HepG2 (cell line): Measurements from ENCODE around the gene RSAD1. TPM values are rescaled to one million over a fixed set of nuclear protein-coding genes. Genes with fewer than 3 reads are reported as not detected.

Experiments used
- ATAC-seq: fragments of 200-7000 bp; cut with Tn5 transposase; 3 replicates; pipeline ENCODE4 v1.9.1; 2020; ENCODE audit warnings: mild to moderate bottlenecking, moderate library complexity
- BruUV-seq: library from RNA; stranded (reverse); fragments of 400-500 nt; replicated peaks from 2 replicates; lab custom pipeline; 2021; lab: Mats Ljungman, UMichigan
- CTCF ChIA-PET: fragments of 300-600 bp; formaldehyde crosslinking; extraction: SDS; loops from one replicate; lab custom pipeline; 2021; ENCODE audit warnings: low total read pairs, inconsistent platforms, low intra/inter-chr PET ratio; lab: Yijun Ruan, JAX
- POLR2A ChIA-PET: fragments of 350-600 bp; sonication (Branson Sonifier 250); formaldehyde crosslinking; loops from one replicate; lab custom pipeline; 2020; ENCODE audit warnings: antibody characterized with exemption, inconsistent platforms; lab: Yijun Ruan, JAX
- DNase-seq: peaks from one replicate; pipeline ENCODE4 v3.0.0-alpha.2; 2015; ENCODE audit warnings: low spot score
- FAIRE-seq: peaks from 3 replicates; lab custom pipeline; 2011; peaks lifted over from hg19 to GRCh38; lab: Jason Lieb, UNC
- H2AFZ ChIP-seq: one replicate; pipeline ENCODE4 v1.6.1; 2011; ENCODE audit warnings: low read length, inconsistent platforms
- H3K27ac ChIP-seq: fragments of 300-600 bp; 3 replicates; pipeline ENCODE4 v1.8.0; 2011; ENCODE audit warnings: mixed run types, mild to moderate bottlenecking, mixed read lengths, low read length, inconsistent platforms; ENCODE audit not compliant: insufficient read depth; ENCODE audit errors: extremely low read length
- H3K27me3 ChIP-seq, 2 experiments: fragments of 200-600 bp in 1 of 2; 2 replicates in 1 of 2; 3 replicates in 1 of 2; pipeline versions ENCODE4 v1.6.0 to v1.8.0; 2011; ENCODE audit warnings: low read length in 2 of 2, mild to moderate bottlenecking in 2 of 2, moderate library complexity in 2 of 2, inconsistent platforms in 1 of 2; ENCODE audit not compliant: insufficient read depth in 2 of 2, control insufficient read depth in 1 of 2
- H3K36me3 ChIP-seq, 2 experiments: fragments of 200-600 bp in 1 of 2; replicated peaks in 1 of 2; 2 replicates in 1 of 2; 3 replicates in 1 of 2; pipeline versions ENCODE4 v1.5.1 to v1.8.0; 2011; ENCODE audit warnings: low read length in 2 of 2, inconsistent platforms in 1 of 2; ENCODE audit not compliant: insufficient read depth in 2 of 2, control insufficient read depth in 1 of 2
- H3K4me1 ChIP-seq: 2 replicates; pipeline ENCODE4 v1.5.1; 2012; ENCODE audit warnings: low read length, inconsistent platforms; ENCODE audit not compliant: insufficient read depth
- H3K4me2 ChIP-seq: 2 replicates; pipeline ENCODE4 v1.6.0; 2011; ENCODE audit warnings: low read depth, low read length, inconsistent platforms
- H3K4me3 ChIP-seq, 3 experiments: fragments of 200-600 bp in 1 of 3; sonication (generic), shearing (Covaris generic) in 1 of 3; replicated peaks in 1 of 3; 2 replicates each; pipeline ENCODE4 v1.5.1; 2011 to 2016; ENCODE audit warnings: low read length in 3 of 3, inconsistent platforms in 2 of 3, low read depth in 2 of 3, mild to moderate bottlenecking in 2 of 3, control low read depth in 1 of 3, mixed read lengths in 1 of 3; ENCODE audit not compliant: insufficient read depth in 1 of 3
- H3K79me2 ChIP-seq: one replicate; pipeline ENCODE4 v1.6.1; 2011; ENCODE audit warnings: low read length, inconsistent platforms; ENCODE audit not compliant: insufficient read depth
- H3K9ac ChIP-seq: 2 replicates; pipeline ENCODE4 v1.6.0; 2011; ENCODE audit warnings: mild to moderate bottlenecking, low read depth, low read length, inconsistent platforms; ENCODE audit not compliant: insufficient read depth
- H3K9me3 ChIP-seq: 2 replicates; pipeline ENCODE4 v1.5.1; 2012; ENCODE audit warnings: mild to moderate bottlenecking, low read length
- H4K20me1 ChIP-seq: 2 replicates; pipeline ENCODE4 v1.6.0; 2011; ENCODE audit warnings: inconsistent platforms, mild to moderate bottlenecking, low read length, moderate library complexity; ENCODE audit not compliant: insufficient read depth
- BRCA1 ChIP-seq: sonication (generic); formaldehyde crosslinking; IDR thresholded peaks from 2 replicates; pipeline ENCODE4 v1.4.0; 2020; ENCODE audit warnings: missing genetic modification reagents
- CAMTA2 ChIP-seq: sonication (generic); formaldehyde crosslinking; IDR thresholded peaks from 2 replicates; pipeline ENCODE4 v1.4.0; 2020; ENCODE audit warnings: mild to moderate bottlenecking, missing genetic modification reagents, borderline replicate concordance
- CHD4 ChIP-seq: fragments of 200-600 bp; sonication (generic); IDR thresholded peaks from 2 replicates; pipeline ENCODE4 v1.7.0; 2017; ENCODE audit warnings: mild to moderate bottlenecking, low read length, borderline replicate concordance
- ISX ChIP-seq: sonication (generic); formaldehyde crosslinking; conservative IDR thresholded peaks from 2 replicates; pipeline ENCODE4 v1.5.0; 2020; ENCODE audit warnings: missing genetic modification reagents
- NONO ChIP-seq, 2 experiments: fragments of 450-650 bp in 1 of 2; sonication (generic) in 1 of 2; formaldehyde crosslinking in 1 of 2; IDR thresholded peaks in 1 of 2; conservative IDR thresholded peaks in 1 of 2; 2 replicates each; pipeline versions ENCODE4 v1.6.1 to v1.8.0; 2017 to 2022; ENCODE audit warnings: mild to moderate bottlenecking in 1 of 2, missing genetic modification reagents in 1 of 2, moderate library complexity in 1 of 2
- PAWR ChIP-seq: sonication (generic); formaldehyde crosslinking; IDR thresholded peaks from 2 replicates; pipeline ENCODE4 v1.4.0; 2020; ENCODE audit warnings: missing genetic modification reagents, mild to moderate bottlenecking, borderline replicate concordance
- RBM22 ChIP-seq: fragments of 200-400 bp; formaldehyde crosslinking; optimal IDR thresholded peaks from 2 replicates; pipeline ENCODE3; 2017; ENCODE audit warnings: mild to moderate bottlenecking, low read length, moderate library complexity
- TFAP4 ChIP-seq: sonication (generic); IDR thresholded peaks from 2 replicates; pipeline ENCODE4 v1.6.1; 2016; ENCODE audit warnings: low read depth, borderline replicate concordance
- THAP7 ChIP-seq: sonication (generic); formaldehyde crosslinking; IDR thresholded peaks from 2 replicates; pipeline ENCODE4 v1.8.1; 2023; ENCODE audit warnings: mild to moderate bottlenecking, missing genetic modification reagents
- ZKSCAN8 ChIP-seq: IDR thresholded peaks from 2 replicates; pipeline ENCODE4 v1.6.1; 2016; ENCODE audit warnings: borderline replicate concordance, missing genetic modification reagents, missing compliant biosample characterization
- ZNF180 ChIP-seq: sonication (generic); formaldehyde crosslinking; IDR thresholded peaks from 2 replicates; pipeline ENCODE4 v1.4.0; 2020; ENCODE audit warnings: low read depth, missing genetic modification reagents, borderline replicate concordance
- ZNF274 ChIP-seq: sonication (generic); formaldehyde crosslinking; IDR thresholded peaks from 2 replicates; pipeline ENCODE4 v1.5.1; 2020; ENCODE audit warnings: mild to moderate bottlenecking, missing genetic modification reagents
- ZNF460 ChIP-seq: sonication (generic); formaldehyde crosslinking; IDR thresholded peaks from 2 replicates; pipeline ENCODE4 v1.5.1; 2020; ENCODE audit warnings: missing genetic modification reagents, mild to moderate bottlenecking, borderline replicate concordance
- ZNF878 ChIP-seq: sonication (generic); formaldehyde crosslinking; IDR thresholded peaks from 2 replicates; pipeline ENCODE4 v1.8.1; 2023; ENCODE audit warnings: mild to moderate bottlenecking, missing genetic modification reagents, moderate library complexity
- WGBS: methylation state at CpG from one replicate; pipeline ENCODE4 v1.1.6; 2017; ENCODE audit warnings: low lambda C conversion rate; 5-methylcytosine and 5-hydroxymethylcytosine counted together
- in situ Hi-C: cut with HindIII; loops from 2 replicates; pipeline ENCODE4 v1.10.0; 2017; ENCODE audit warnings: low pct_unique_long_range_greater_than_20kb; ENCODE audit not compliant: extremely low pct_ligation_motif_present
- intact Hi-C: fragments of 100-400 bp; cut with micrococcal nuclease; formaldehyde crosslinking; loops from one replicate; pipeline ENCODE4 v1.10.0; 2022; ENCODE audit not compliant: unreplicated experiment
- polyA plus RNA-seq, 8 experiments: library from polyadenylated mRNA; depleted of rRNA in 3 of 8; stranded (reverse) in 7 of 8; unstranded in 1 of 8; fragments of >200 nt; fragmentation: Illumina TruSeq in 4 of 8; extraction: Trizol in 4 of 8; gene quantifications; 2 replicates each; pipeline versions ENCODE4 v1.2.1 to v1.2.3, GENCODE V29; 2011 to 2016; ENCODE audit warnings: low read depth in 4 of 8, missing spikeins in 1 of 8, mixed read lengths in 1 of 8; ENCODE audit not compliant: insufficient read depth in 1 of 8
- total RNA-seq, 5 experiments: library from RNA; depleted of rRNA; stranded (reverse); fragments of >200 nt; fragmentation: Illumina TruSeq; extraction: Trizol; gene quantifications; 2 replicates each; pipeline ENCODE4 v1.2.3, GENCODE V29; 2016; ENCODE audit warnings: low read depth in 1 of 5
- TF ChIP-seq, protein P1 (sequence below): sonication (generic); formaldehyde crosslinking; IDR thresholded peaks from 2 replicates; pipeline ENCODE4 v1.8.1; 2023; ENCODE audit warnings: mild to moderate bottlenecking, inconsistent platforms, moderate library complexity, missing genetic modification reagents, borderline replicate concordance
- TF ChIP-seq, protein P2 (sequence below): sonication (generic); formaldehyde crosslinking; IDR thresholded peaks from 2 replicates; pipeline ENCODE4 v1.8.0; 2022; ENCODE audit warnings: missing genetic modification reagents, mild to moderate bottlenecking, moderate library complexity, borderline replicate concordance

RSAD1 gene
- total and polyA plus RNA-seq, 2 of the 13 experiments (the other 11 are each of a cell fraction or from before 2014, with no cell fraction given) = 22.7 to 27.7 TPM

- TF ChIP-seq TFAP4 = no peak
- TF ChIP-seq ZKSCAN8 = no peak
- TF ChIP-seq CHD4 = no peak
- no peak for TF ChIP-seq THAP7 (CRISPR knock-in tag)
- TF ChIP-seq CAMTA2 = no peak
- no peak for TF ChIP-seq BRCA1 (CRISPR knock-in tag)
- TF ChIP-seq PAWR (CRISPR knock-in tag) = no peak
- TF ChIP-seq, protein P1, sequence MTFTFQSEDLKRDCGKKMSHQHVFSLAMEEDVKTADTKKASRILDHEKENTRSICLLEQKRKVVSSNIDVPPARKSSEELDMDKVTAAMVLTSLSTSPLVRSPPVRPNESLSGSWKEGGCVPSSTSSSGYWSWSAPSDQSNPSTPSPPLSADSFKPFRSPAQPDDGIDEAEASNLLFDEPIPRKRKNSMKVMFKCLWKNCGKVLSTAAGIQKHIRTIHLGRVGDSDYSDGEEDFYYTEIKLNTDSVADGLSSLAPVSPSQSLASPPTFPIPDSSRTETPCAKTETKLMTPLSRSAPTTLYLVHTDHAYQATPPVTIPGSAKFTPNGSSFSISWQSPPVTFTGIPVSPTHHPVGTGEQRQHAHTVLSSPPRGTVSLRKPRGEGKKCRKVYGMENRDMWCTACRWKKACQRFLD (CRISPR knock-in tag) = no peak
- no peak for TF ChIP-seq NONO (IDR thresholded peaks at IDR 0.05)
- TF ChIP-seq NONO (CRISPR knock-in tag; conservative IDR thresholded peaks at IDR 0.05) = no peak
- TF ChIP-seq ZNF274 (CRISPR knock-in tag) = no peak
- no peak for TF ChIP-seq ZNF180
- no peak for TF ChIP-seq ISX (CRISPR knock-in tag)
- no peak for TF ChIP-seq ZNF878 (CRISPR knock-in tag)
- TF ChIP-seq, protein P2, sequence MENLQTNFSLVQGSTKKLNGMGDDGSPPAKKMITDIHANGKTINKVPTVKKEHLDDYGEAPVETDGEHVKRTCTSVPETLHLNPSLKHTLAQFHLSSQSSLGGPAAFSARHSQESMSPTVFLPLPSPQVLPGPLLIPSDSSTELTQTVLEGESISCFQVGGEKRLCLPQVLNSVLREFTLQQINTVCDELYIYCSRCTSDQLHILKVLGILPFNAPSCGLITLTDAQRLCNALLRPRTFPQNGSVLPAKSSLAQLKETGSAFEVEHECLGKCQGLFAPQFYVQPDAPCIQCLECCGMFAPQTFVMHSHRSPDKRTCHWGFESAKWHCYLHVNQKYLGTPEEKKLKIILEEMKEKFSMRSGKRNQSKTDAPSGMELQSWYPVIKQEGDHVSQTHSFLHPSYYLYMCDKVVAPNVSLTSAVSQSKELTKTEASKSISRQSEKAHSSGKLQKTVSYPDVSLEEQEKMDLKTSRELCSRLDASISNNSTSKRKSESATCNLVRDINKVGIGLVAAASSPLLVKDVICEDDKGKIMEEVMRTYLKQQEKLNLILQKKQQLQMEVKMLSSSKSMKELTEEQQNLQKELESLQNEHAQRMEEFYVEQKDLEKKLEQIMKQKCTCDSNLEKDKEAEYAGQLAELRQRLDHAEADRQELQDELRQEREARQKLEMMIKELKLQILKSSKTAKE (CRISPR knock-in tag) = no peak
- TF ChIP-seq RBM22 = no peak
- TF ChIP-seq ZNF460 (CRISPR knock-in tag) = no peak
- no TSS peak for BruUV-seq
- Histone ChIP-seq H3K36me3 (peaks cover 9 to 19% of the 10 kb centered on the region in 2 experiments; a peak in 4 of 5 replicates), H3K4me2 (no peak overlapping the region), H3K4me3 (no peak overlapping the region), H3K9me3 (no peaks in the 10 kb centered on the region), H3K27ac (no peak overlapping the region), H3K79me2 (peaks cover 3% of the 10 kb centered on the region), H3K9ac (no peak overlapping the region), H3K27me3 (no peaks in the 10 kb centered on the region), H2AFZ (no peak overlapping the region), H4K20me1 (peaks cover 4% of the 10 kb centered on the region; the same call in 1 of the 2 replicates), H3K4me1 (peaks cover 20% of the 10 kb centered on the region)
- ChIA-PET POLR2A (interaction anchor here (0.7 to 1.1 kb wide), 3 partner anchors 59 to 86 kb away, joined by 3 to 5 read pairs (median 3); partner anchors contain the start of gene LRRC59), CTCF (interaction anchor here (1.3 to 2.8 kb wide), 5 partner anchors 18 to 145 kb away, joined by 4 to 16 read pairs (median 7); partner anchors contain the start of gene LRRC59)
- 90% methylated on average over 2 of the region's 5 CpGs for WGBS
- ATAC-seq (no peak), FAIRE-seq (no peak), DNase-seq (no peak)
- in situ Hi-C loops = loop anchor here (5.0 kb wide), 2 partner anchors 144 to 214 kb away; no protein-coding TSS in a partner anchor
- intact Hi-C loops = no loop called here
Measured at GRCh38 chr17:50483266-50483665, 4.6 kb downstream of the RSAD1 start.
